Endothelial cell of umbilical vein (primary cell): ENCODE data around the gene CDC42EP4. TPM values are rescaled to one million over a fixed set of nuclear protein-coding genes. Genes with fewer than 3 reads are reported as not detected.

Experiments used
- BruUV-seq: library from RNA; stranded (reverse); fragments of 400-500 nt; replicated peaks from 2 replicates; lab custom pipeline; 2021; lab: Mats Ljungman, UMichigan
- CTCF ChIA-PET: fragments of 300-600, 350-600 bp; sonication (Branson Sonifier 250); formaldehyde crosslinking; loops from one replicate; lab custom pipeline; 2021; ENCODE audit warnings: antibody characterized with exemption, inconsistent platforms; lab: Charles Lee
- POLR2A ChIA-PET: fragments of 300-600, 350-600 bp; sonication (Branson Sonifier 250); formaldehyde crosslinking; loops from one replicate; lab custom pipeline; 2021; ENCODE audit warnings: antibody characterized with exemption, inconsistent platforms; lab: Charles Lee
- DNase-seq: peaks from one replicate; pipeline ENCODE4 v3.0.0-alpha.2; 2011; ENCODE audit warnings: low read depth, low spot score
- FAIRE-seq: peaks from 2 replicates; lab custom pipeline; 2011; peaks lifted over from hg19 to GRCh38; lab: Jason Lieb, UNC
- H2AFZ ChIP-seq: 2 replicates; pipeline ENCODE4 v1.6.0; 2012; ENCODE audit warnings: low read depth, low read length, control low read depth, inconsistent platforms
- H3K27ac ChIP-seq: 2 replicates; pipeline ENCODE4 v1.5.1; 2011; ENCODE audit warnings: low read depth, mild to moderate bottlenecking, control low read depth, low read length, moderate library complexity; ENCODE audit not compliant: insufficient read depth
- H3K27me3 ChIP-seq, 2 experiments: 2 replicates each; pipeline versions ENCODE4 v1.6.0 to v1.6.1; 2011; ENCODE audit warnings: low read length in 2 of 2, mixed read lengths in 1 of 2; ENCODE audit not compliant: control insufficient read depth in 2 of 2, insufficient read depth in 2 of 2
- H3K36me3 ChIP-seq, 2 experiments: 2 replicates in 1 of 2; 3 replicates in 1 of 2; pipeline ENCODE4 v1.5.1; 2011; ENCODE audit warnings: low read length in 2 of 2, mild to moderate bottlenecking in 1 of 2, moderate library complexity in 1 of 2; ENCODE audit not compliant: control insufficient read depth in 2 of 2, insufficient read depth in 2 of 2; ENCODE audit errors: extremely low read depth in 1 of 2
- H3K4me1 ChIP-seq: 3 replicates; pipeline ENCODE4 v1.5.1; 2011; ENCODE audit warnings: mild to moderate bottlenecking, low read length; ENCODE audit not compliant: control insufficient read depth, insufficient read depth; ENCODE audit errors: extremely low read depth
- H3K4me2 ChIP-seq: 2 replicates; pipeline ENCODE4 v1.6.1; 2011; ENCODE audit warnings: low read length, control low read depth, mixed read lengths; ENCODE audit not compliant: insufficient read depth
- H3K4me3 ChIP-seq, 3 experiments: fragments of 200-600 bp in 1 of 3; sonication (generic), shearing (Covaris generic) in 1 of 3; replicated peaks in 1 of 3; 2 replicates each; pipeline ENCODE4 v1.5.1; 2011 to 2016; ENCODE audit warnings: control low read depth in 3 of 3, low read length in 3 of 3, mild to moderate bottlenecking in 2 of 3, inconsistent platforms in 1 of 3, low read depth in 1 of 3, moderate library complexity in 1 of 3; ENCODE audit not compliant: insufficient read depth in 1 of 3
- H3K79me2 ChIP-seq: 2 replicates; pipeline ENCODE4 v1.6.0; 2012; ENCODE audit warnings: low read length, inconsistent platforms; ENCODE audit not compliant: control insufficient read depth, insufficient read depth
- H3K9ac ChIP-seq: replicated peaks from 2 replicates; pipeline ENCODE3; 2011; ENCODE audit warnings: low read length, control low read depth; ENCODE audit not compliant: insufficient read depth; ENCODE audit errors: extremely low read depth
- H3K9me1 ChIP-seq: replicated peaks from 3 replicates; pipeline ENCODE4 v1.6.0; 2011; ENCODE audit warnings: mild to moderate bottlenecking, low read length; ENCODE audit not compliant: control insufficient read depth, insufficient read depth; ENCODE audit errors: extremely low read depth
- H3K9me3 ChIP-seq: replicated peaks from 2 replicates; pipeline ENCODE4 v1.5.1; 2012; ENCODE audit warnings: low read length, inconsistent platforms; ENCODE audit not compliant: control insufficient read depth, insufficient read depth
- H4K20me1 ChIP-seq: replicated peaks from 2 replicates; pipeline ENCODE3; 2011; ENCODE audit warnings: mild to moderate bottlenecking, low read length; ENCODE audit not compliant: control insufficient read depth, insufficient read depth; ENCODE audit errors: extremely low read depth
- FOS ChIP-seq: IDR thresholded peaks from 2 replicates; pipeline ENCODE4 v1.6.1; 2011; ENCODE audit warnings: mild to moderate bottlenecking, low read length, moderate library complexity, borderline replicate concordance; ENCODE audit not compliant: insufficient read depth
- GATA2 ChIP-seq: IDR thresholded peaks from 2 replicates; pipeline ENCODE4 v1.7.0; 2011; ENCODE audit warnings: low read depth, mild to moderate bottlenecking, moderate library complexity, mixed read lengths, low read length; ENCODE audit not compliant: insufficient read length, insufficient read depth
- JUN ChIP-seq: IDR thresholded peaks from 2 replicates; pipeline ENCODE4 v1.6.1; 2011; ENCODE audit warnings: borderline replicate concordance, low read depth; ENCODE audit not compliant: insufficient read length, insufficient read depth
- MYC ChIP-seq: IDR thresholded peaks from one replicate; pipeline ENCODE4 v1.6.1; 2011; ENCODE audit warnings: mild to moderate bottlenecking, low read depth, low read length
- POLR2A ChIP-seq: IDR thresholded peaks from 2 replicates; pipeline ENCODE4 v1.6.1; 2012; ENCODE audit warnings: low read depth, mild to moderate bottlenecking, control low read depth, low read length
- dilution Hi-C: fragments of 300-500 bp; cut with MboI; formaldehyde crosslinking; loops from one replicate; pipeline ENCODE4 v1.15.0; 2019; ENCODE audit warnings: low sequenced_read_pairs; ENCODE audit not compliant: extremely low pct_ligation_motif_present
- intact Hi-C: fragments of 100-400 bp; cut with micrococcal nuclease; formaldehyde crosslinking; loops from one replicate; pipeline ENCODE4 v1.10.0; 2022
- polyA plus RNA-seq, 4 experiments: library from polyadenylated mRNA; depleted of rRNA in 3 of 4; stranded (reverse) in 3 of 4; unstranded in 1 of 4; fragments of >200 nt; gene quantifications; 2 replicates each; pipeline versions ENCODE4 v1.2.1 to v1.2.3, GENCODE V29; 2011 to 2012; ENCODE audit warnings: missing spikeins in 1 of 4
- total RNA-seq: library from RNA; stranded (reverse); gene quantifications from 2 replicates; pipeline ENCODE4 v1.2.3, GENCODE V29; 2021
- TF ChIP-seq, protein P1 (sequence below), 2 donors: IDR thresholded peaks; 1 replicate in 1 of 2; 2 replicates in 1 of 2; pipeline ENCODE4 v1.5.1; 2011; ENCODE audit warnings: low read length in 2 of 2, mild to moderate bottlenecking in 2 of 2, moderate library complexity in 2 of 2, control low read depth in 1 of 2, inconsistent platforms in 1 of 2, low read depth in 1 of 2; ENCODE audit not compliant: insufficient read depth in 1 of 2; ENCODE audit errors: extremely low read depth in 1 of 2
- TF ChIP-seq, protein P2 (sequence below): IDR thresholded peaks from 2 replicates; pipeline ENCODE4 v1.6.1; 2011; ENCODE audit not compliant: insufficient read depth, insufficient read length

Gene CDC42EP4
- total and polyA plus RNA-seq, 2 donors (not counting 3 experiments of a cell fraction or from before 2014, with no cell fraction given), result 11.4 to 19.6 TPM

DNA sequence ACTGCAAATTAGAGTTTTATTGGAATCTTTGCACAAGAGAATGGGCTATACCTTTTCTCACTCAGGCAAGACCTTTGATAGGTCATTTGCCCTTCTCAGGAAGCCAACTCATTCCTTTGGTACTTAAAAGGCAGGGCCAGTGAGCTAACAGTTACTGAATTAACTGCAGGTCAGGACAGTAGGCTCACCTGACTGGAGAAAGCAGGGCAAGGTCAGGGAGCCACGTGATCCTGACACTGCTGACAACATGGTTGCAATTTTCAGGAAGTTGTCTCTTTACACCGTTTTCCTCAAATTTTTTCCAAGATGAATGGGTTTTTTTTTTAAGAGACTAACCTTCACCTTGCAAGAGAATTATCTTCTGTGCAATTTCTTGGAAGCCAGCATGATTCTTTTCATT lies 71.2 kb downstream of the CDC42EP4 start:
- H3K4me2 ChIP-seq, result no peak overlapping the region
- BruUV-seq, result no TSS peak
- dilution Hi-C loops (no loop called here), intact Hi-C loops (no loop called here)
- peaks cover 6% of the 10 kb centered on the region for H3K4me1 ChIP-seq
- no peak overlapping the region for H3K4me3 ChIP-seq
- FAIRE-seq (no peak), DNase-seq (no peak)
- POLR2A ChIA-PET, result no interaction called here
- CTCF ChIA-PET, result interaction anchor here (1.2 to 1.3 kb wide), 2 partner anchors 129 to 515 kb away, joined by 4 to 6 read pairs; no protein-coding TSS in a partner anchor
- no peaks in the 10 kb centered on the region for H4K20me1 ChIP-seq
- H3K27me3 ChIP-seq, result no peaks in the 10 kb centered on the region
- no peaks in the 10 kb centered on the region for H3K9me1 ChIP-seq
- peaks cover 16% of the 10 kb centered on the region for H3K79me2 ChIP-seq
- peaks cover 8 to 13% of the 10 kb centered on the region in 2 experiments for H3K36me3 ChIP-seq
- no peak overlapping the region for H3K27ac ChIP-seq
- no peak overlapping the region for H3K9ac ChIP-seq
- TF ChIP-seq POLR2A (no peak), MYC (no peak), FOS (no peak)
- TF ChIP-seq, protein P1, sequence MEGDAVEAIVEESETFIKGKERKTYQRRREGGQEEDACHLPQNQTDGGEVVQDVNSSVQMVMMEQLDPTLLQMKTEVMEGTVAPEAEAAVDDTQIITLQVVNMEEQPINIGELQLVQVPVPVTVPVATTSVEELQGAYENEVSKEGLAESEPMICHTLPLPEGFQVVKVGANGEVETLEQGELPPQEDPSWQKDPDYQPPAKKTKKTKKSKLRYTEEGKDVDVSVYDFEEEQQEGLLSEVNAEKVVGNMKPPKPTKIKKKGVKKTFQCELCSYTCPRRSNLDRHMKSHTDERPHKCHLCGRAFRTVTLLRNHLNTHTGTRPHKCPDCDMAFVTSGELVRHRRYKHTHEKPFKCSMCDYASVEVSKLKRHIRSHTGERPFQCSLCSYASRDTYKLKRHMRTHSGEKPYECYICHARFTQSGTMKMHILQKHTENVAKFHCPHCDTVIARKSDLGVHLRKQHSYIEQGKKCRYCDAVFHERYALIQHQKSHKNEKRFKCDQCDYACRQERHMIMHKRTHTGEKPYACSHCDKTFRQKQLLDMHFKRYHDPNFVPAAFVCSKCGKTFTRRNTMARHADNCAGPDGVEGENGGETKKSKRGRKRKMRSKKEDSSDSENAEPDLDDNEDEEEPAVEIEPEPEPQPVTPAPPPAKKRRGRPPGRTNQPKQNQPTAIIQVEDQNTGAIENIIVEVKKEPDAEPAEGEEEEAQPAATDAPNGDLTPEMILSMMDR (IDR thresholded peaks at IDR 0.05; ENCODE audit: extremely low read depth in 1 of 2, insufficient read depth in 1 of 2, low read depth in 1 of 2, low read length in 2 of 2), result no peak
- no peak overlapping the region for H2AFZ ChIP-seq
- H3K9me3 ChIP-seq, result no peaks in the 10 kb centered on the region

DNA sequence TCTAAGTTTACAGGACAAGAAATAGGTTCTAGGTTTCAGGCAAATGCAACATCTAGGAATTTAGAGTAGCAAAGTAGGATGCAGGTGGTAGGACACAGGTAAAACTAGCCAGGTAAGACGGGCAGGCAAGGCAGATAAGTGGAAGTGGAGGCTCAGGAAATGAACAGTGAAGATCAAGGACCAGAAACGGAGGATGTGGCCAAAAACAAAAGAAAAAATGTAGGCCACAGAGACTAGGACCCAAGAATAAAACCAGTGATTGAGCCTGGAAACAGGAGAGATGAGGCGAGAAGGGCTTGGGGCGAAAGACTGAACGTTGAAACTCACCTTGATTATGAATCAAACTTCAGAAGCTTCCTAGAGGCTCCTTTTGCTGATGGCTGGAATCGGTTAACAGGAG lies 74.1 kb downstream of the CDC42EP4 start:
- H3K36me3 ChIP-seq, result peaks cover 11 to 12% of the 10 kb centered on the region in 2 experiments
- no peak overlapping the region for H3K4me3 ChIP-seq
- no peaks in the 10 kb centered on the region for H3K9me3 ChIP-seq
- H3K27ac ChIP-seq, result no peak overlapping the region
- no peaks in the 10 kb centered on the region for H4K20me1 ChIP-seq
- no peaks in the 10 kb centered on the region for H3K27me3 ChIP-seq
- H3K4me1 ChIP-seq, result peaks cover 12% of the 10 kb centered on the region
- FAIRE-seq (no peak), DNase-seq (no peak)
- POLR2A ChIA-PET, result no interaction called here
- TF ChIP-seq, protein P2, sequence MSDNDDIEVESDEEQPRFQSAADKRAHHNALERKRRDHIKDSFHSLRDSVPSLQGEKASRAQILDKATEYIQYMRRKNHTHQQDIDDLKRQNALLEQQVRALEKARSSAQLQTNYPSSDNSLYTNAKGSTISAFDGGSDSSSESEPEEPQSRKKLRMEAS, result no peak
- no peak for TF ChIP-seq MYC
- no peak for TF ChIP-seq JUN
- TF ChIP-seq GATA2, result no peak
- no peak for TF ChIP-seq POLR2A
- TF ChIP-seq, protein P1 (IDR thresholded peaks at IDR 0.05; ENCODE audit: extremely low read depth in 1 of 2, insufficient read depth in 1 of 2, low read depth in 1 of 2, low read length in 2 of 2), result no peak
- no peak overlapping the region for H3K9ac ChIP-seq
- no TSS peak for BruUV-seq
- H3K9me1 ChIP-seq, result no peaks in the 10 kb centered on the region
- H2AFZ ChIP-seq, result no peak overlapping the region
- intact Hi-C loops (loop anchor here (10.0 kb wide), 1 partner anchor 967 kb away; the partner anchor contains the start of gene RPL38), dilution Hi-C loops (no loop called here)
- CTCF ChIA-PET, result no interaction called here
- H3K79me2 ChIP-seq, result peaks cover 21% of the 10 kb centered on the region
- H3K4me2 ChIP-seq, result no peak overlapping the region
